ENCODE measurements around the gene LEFTY1.

DNA sequence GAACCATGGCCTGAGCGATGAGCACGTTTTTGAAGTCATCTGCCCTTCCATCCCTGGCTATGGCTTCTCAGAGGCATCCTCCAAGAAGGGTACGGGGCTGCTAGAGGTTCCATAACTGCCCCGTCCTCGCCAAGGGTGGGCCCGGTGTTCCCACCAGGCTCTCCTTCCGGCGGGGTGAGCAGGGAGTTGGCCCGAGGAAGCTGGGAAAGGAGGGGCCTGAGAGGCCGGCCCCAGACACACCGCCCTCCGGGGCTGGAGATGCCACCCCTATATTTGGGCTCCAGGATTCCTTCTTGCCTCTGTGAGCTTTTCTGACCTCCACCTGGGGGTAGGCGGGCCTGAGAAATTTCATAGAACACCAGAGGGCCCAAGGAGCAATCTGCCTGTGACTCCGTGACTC is 50.2 kb downstream of the LEFTY1 start:
- TF ChIP-seq ZNF660 (CRISPR knock-in tag; IDR thresholded peaks at IDR 0.05; ENCODE audit: borderline replicate concordance, low read depth) (no peak), ZBTB40 (IDR thresholded peaks at IDR 0.05) (no peak), ZBTB40 (CRISPR knock-in tag; IDR thresholded peaks at IDR 0.05) (no peak), EHMT2 (IDR thresholded peaks at IDR 0.05; ENCODE audit: borderline replicate concordance, low read depth, low read length) (no peak), ZNF274 (CRISPR knock-in tag; IDR thresholded peaks at IDR 0.05) (no peak), ZNF292 (CRISPR knock-in tag; IDR thresholded peaks at IDR 0.05; ENCODE audit: borderline replicate concordance, low read depth) (no peak), ZNF337 (CRISPR knock-in tag; IDR thresholded peaks at IDR 0.05; ENCODE audit: borderline replicate concordance, low read depth) (no peak), SP1 (IDR thresholded peaks at IDR 0.05) (no peak), SP1 (CRISPR knock-in tag; IDR thresholded peaks at IDR 0.05) (no peak), CENPX (CRISPR knock-in tag; IDR thresholded peaks at IDR 0.05) (no peak), FOXM1 (CRISPR knock-in tag; IDR thresholded peaks at IDR 0.05) (no peak), TBL1XR1 (IDR thresholded peaks at IDR 0.05; ENCODE audit: borderline replicate concordance, low read length, partially characterized antibody) (no peak), POLR2A (IDR thresholded peaks at IDR 0.05; ENCODE audit: insufficient read depth in 1 of 2, low read depth in 2 of 2, low read length in 2 of 2) (no peak)
- TF ChIP-seq, protein P1, sequence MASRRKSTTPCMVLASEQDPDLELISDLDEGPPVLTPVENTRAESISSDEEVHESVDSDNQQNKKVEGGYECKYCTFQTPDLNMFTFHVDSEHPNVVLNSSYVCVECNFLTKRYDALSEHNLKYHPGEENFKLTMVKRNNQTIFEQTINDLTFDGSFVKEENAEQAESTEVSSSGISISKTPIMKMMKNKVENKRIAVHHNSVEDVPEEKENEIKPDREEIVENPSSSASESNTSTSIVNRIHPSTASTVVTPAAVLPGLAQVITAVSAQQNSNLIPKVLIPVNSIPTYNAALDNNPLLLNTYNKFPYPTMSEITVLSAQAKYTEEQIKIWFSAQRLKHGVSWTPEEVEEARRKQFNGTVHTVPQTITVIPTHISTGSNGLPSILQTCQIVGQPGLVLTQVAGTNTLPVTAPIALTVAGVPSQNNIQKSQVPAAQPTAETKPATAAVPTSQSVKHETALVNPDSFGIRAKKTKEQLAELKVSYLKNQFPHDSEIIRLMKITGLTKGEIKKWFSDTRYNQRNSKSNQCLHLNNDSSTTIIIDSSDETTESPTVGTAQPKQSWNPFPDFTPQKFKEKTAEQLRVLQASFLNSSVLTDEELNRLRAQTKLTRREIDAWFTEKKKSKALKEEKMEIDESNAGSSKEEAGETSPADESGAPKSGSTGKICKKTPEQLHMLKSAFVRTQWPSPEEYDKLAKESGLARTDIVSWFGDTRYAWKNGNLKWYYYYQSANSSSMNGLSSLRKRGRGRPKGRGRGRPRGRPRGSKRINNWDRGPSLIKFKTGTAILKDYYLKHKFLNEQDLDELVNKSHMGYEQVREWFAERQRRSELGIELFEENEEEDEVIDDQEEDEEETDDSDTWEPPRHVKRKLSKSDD (CRISPR knock-in tag; IDR thresholded peaks at IDR 0.05; ENCODE audit: low read depth) = no peak
- TF ChIP-seq, protein P2, sequence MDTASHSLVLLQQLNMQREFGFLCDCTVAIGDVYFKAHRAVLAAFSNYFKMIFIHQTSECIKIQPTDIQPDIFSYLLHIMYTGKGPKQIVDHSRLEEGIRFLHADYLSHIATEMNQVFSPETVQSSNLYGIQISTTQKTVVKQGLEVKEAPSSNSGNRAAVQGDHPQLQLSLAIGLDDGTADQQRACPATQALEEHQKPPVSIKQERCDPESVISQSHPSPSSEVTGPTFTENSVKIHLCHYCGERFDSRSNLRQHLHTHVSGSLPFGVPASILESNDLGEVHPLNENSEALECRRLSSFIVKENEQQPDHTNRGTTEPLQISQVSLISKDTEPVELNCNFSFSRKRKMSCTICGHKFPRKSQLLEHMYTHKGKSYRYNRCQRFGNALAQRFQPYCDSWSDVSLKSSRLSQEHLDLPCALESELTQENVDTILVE (CRISPR knock-in tag; IDR thresholded peaks at IDR 0.05) = no peak
